ENCODE measurements around the gene NUP188. TPM values are rescaled to one million over a fixed set of nuclear protein-coding genes. Genes with fewer than 3 reads are reported as not detected.

The NUP188 gene
- total and polyA plus RNA-seq, 2 of the 13 experiments (the other 11 are each of a cell fraction or from before 2014, with no cell fraction given), result 28.0 to 38.5 TPM

DNA sequence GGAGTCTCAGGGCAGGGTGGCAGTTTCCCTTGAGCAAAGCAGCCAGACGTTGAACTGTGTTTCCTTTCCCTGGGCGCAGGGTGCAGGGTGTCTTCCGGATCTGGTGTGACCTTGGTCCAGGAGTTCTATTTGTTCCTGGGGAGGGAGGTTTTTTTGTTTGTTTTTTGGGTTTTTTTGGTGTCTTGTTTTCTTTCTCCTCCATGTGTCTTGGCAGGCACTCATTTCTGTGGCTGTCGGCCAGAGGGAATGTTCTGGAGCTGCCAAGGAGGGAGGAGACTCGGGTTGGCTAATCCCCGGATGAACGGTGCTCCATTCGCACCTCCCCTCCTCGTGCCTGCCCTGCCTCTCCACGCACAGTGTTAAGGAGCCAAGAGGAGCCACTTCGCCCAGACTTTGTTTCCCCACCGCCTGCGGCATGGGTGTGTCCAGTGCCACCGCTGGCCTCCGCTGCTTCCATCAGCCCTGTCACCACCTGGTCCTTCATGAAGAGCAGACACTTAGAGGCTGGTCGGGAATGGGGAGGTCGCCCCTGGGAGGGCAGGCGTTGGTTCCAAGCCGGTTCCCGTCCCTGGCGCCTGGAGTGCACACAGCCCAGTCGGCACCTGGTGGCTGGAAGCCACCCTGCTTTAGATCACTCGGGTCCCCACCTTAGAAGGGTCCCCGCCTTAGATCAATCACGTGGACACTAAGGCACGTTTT is 30.2 kb upstream of the NUP188 start (continued):
- TF ChIP-seq JARID2 (CRISPR knock-in tag; IDR thresholded peaks at IDR 0.05; ENCODE audit: insufficient replicate concordance), result no peak
- TF ChIP-seq, protein P1, sequence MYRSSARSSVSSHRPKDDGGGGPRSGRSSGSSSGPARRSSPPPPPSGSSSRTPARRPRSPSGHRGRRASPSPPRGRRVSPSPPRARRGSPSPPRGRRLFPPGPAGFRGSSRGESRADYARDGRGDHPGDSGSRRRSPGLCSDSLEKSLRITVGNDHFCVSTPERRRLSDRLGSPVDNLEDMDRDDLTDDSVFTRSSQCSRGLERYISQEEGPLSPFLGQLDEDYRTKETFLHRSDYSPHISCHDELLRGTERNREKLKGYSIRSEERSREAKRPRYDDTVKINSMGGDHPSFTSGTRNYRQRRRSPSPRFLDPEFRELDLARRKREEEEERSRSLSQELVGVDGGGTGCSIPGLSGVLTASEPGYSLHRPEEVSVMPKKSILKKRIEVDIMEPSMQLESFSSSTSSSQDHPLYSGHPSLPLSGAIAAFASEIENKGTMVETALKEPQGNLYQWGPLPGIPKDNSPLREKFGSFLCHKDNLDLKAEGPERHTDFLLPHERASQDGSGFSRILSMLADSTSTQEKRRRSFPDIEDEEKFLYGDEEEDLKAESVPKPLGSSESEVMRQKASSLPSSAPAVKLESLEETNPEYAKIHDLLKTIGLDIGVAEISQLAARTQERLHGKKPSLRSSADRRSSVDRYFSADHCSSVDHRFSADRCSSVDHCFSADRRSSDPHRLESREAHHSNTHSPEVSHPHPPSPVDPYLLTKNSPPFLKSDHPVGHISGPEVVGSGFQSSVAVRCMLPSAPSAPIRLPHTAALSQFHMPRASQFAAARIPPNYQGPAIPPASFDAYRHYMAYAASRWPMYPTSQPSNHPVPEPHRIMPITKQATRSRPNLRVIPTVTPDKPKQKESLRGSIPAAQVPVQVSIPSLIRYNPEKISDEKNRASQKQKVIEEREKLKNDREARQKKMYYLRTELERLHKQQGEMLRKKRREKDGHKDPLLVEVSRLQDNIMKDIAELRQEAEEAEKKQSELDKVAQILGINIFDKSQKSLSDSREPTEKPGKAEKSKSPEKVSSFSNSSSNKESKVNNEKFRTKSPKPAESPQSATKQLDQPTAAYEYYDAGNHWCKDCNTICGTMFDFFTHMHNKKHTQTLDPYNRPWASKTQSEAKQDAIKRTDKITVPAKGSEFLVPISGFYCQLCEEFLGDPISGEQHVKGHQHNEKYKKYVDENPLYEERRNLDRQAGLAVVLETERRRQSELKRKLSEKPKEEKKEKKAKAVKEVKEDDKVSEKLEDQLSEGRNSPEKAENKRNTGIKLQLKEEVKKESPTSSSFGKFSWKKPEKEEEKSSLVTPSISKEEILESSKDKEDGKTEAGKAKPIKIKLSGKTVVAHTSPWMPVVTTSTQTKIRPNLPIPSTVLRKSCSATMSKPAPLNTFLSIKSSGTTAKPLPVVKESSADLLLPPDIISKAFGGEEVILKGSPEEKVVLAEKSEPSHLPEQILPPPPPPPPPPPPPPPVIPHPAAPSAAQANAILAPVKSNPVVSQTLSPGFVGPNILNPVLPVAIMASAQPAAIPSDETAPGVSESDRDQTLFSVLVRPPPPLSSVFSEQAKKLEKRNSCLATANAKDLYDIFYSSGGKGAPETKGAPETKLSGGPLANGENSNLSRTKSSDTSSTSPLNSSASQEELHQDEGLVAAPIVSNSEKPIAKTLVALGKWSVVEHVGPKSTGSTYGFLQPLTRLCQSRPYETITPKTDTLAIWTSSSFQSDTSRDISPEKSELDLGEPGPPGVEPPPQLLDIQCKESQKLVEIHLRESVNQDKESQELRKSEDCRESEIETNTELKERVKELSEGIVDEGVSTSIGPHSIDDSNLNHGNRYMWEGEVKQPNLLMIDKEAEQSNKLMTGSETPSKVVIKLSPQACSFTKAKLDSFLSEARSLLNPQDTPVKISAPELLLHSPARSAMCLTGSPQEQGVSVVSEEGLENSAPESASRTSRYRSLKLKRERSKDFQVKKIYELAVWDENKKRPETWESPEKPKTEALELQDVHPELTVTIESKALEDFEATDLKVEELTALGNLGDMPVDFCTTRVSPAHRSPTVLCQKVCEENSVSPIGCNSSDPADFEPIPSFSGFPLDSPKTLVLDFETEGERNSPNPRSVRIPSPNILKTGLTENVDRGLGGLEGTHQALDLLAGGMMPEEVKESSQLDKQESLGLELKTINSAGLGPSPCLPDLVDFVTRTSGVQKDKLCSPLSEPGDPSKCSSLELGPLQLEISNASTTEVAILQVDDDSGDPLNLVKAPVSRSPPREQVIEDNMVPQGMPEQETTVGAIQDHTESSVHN (CRISPR knock-in tag; IDR thresholded peaks at IDR 0.05), result no peak
- no peak for TF ChIP-seq IKZF1 (IDR thresholded peaks at IDR 0.05)
- no peak for TF ChIP-seq ADNP (CRISPR knock-in tag; IDR thresholded peaks at IDR 0.05)
- no peak for TF ChIP-seq ZNF468 (CRISPR knock-in tag; IDR thresholded peaks at IDR 0.05)
- TF ChIP-seq NPAS2 (CRISPR knock-in tag; IDR thresholded peaks at IDR 0.05; ENCODE audit: borderline replicate concordance), result no peak
- no peak for TF ChIP-seq ZFYVE20 (CRISPR knock-in tag; IDR thresholded peaks at IDR 0.05; ENCODE audit: borderline replicate concordance, low read depth)
- no peak for TF ChIP-seq SP1 (IDR thresholded peaks at IDR 0.05)
- no peak for TF ChIP-seq SP1 (CRISPR knock-in tag; IDR thresholded peaks at IDR 0.05)
- TF ChIP-seq, protein P2, sequence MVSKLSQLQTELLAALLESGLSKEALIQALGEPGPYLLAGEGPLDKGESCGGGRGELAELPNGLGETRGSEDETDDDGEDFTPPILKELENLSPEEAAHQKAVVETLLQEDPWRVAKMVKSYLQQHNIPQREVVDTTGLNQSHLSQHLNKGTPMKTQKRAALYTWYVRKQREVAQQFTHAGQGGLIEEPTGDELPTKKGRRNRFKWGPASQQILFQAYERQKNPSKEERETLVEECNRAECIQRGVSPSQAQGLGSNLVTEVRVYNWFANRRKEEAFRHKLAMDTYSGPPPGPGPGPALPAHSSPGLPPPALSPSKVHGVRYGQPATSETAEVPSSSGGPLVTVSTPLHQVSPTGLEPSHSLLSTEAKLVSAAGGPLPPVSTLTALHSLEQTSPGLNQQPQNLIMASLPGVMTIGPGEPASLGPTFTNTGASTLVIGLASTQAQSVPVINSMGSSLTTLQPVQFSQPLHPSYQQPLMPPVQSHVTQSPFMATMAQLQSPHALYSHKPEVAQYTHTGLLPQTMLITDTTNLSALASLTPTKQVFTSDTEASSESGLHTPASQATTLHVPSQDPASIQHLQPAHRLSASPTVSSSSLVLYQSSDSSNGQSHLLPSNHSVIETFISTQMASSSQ (IDR thresholded peaks at IDR 0.05; ENCODE audit: low read depth), result no peak
- TF ChIP-seq, protein P2 (CRISPR knock-in tag; IDR thresholded peaks at IDR 0.05; ENCODE audit: borderline replicate concordance), result no peak
- TF ChIP-seq POLR2G (IDR thresholded peaks at IDR 0.05; ENCODE audit: low read depth, low read length), result no peak

Data from HepG2 (cell line).